ENCODE data around the gene ATP5F1B. TPM values are rescaled to one million over a fixed set of nuclear protein-coding genes. Genes with fewer than 3 reads are reported as not detected.

Gene ATP5F1B
- polyA plus RNA-seq, 1 experiment = 1,032 TPM

DNA sequence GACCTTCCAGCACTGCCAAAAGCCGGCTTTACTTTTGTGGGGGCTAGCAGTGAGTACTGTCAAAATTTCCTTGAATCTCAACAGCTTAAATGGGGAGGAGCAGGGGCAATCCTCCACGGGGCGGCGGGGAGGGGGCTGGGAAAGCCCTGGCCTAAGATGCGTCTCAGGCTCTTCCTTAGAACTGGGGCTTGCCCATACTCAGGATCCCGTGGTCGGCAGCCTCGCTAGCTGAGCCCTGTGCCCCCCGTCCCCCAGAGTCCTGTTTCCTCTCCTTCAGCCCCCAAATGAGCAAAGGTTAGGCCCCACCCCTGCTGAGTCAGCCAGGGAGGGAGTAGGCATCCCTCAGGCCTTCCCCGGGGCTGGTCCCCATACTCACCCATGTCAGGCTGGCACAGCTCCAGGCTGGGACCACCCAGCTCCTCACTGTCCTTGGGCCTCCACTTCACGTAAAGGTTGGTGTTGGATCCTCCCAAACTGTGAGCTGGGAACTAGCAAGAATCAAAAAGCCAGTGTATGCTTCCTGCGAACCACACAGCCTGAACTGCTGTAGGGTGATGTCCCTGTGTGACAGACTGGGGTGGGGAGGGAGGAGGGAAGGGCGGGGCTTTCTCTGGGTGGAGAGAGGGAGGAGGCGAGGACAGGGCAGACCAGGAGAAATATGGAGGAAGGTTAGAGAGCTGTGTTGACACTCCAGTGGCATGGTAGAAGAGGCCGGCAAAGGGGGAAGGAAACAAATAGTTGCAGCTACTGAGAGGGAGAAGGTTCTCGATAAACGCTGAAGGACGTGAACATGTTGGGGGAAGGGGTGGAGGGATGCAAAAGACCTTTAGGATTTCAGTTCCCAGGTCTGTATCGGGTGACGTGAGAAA, 9.7 kb downstream of the ATP5F1B start:
- Histone ChIP-seq H3K27me3 (ENCODE audit: control insufficient read depth, insufficient read depth, low read length) (no peaks in the 10 kb centered on the region), H3K36me3 (ENCODE audit: control insufficient read depth, insufficient read depth, low read length) (peaks cover 14% of the 10 kb centered on the region), H3K4me3 (ENCODE audit: low read depth, low read length) (peak overlapping the region; percentile 67)
- ChIA-PET POLR2A (interaction anchor here (0.6 to 1.1 kb wide), 3 partner anchors 9 to 128 kb away, joined by 5 to 10 read pairs (median 8); partner anchors contain the start of gene RBMS2), CTCF (interaction anchor here (0.6 to 5.2 kb wide), 35 partner anchors 8 to 645 kb away, joined by 3 to 41 read pairs (median 5); partner anchors contain the start of genes ATP5F1B and PTGES3)
- TF ChIP-seq, protein P1, sequence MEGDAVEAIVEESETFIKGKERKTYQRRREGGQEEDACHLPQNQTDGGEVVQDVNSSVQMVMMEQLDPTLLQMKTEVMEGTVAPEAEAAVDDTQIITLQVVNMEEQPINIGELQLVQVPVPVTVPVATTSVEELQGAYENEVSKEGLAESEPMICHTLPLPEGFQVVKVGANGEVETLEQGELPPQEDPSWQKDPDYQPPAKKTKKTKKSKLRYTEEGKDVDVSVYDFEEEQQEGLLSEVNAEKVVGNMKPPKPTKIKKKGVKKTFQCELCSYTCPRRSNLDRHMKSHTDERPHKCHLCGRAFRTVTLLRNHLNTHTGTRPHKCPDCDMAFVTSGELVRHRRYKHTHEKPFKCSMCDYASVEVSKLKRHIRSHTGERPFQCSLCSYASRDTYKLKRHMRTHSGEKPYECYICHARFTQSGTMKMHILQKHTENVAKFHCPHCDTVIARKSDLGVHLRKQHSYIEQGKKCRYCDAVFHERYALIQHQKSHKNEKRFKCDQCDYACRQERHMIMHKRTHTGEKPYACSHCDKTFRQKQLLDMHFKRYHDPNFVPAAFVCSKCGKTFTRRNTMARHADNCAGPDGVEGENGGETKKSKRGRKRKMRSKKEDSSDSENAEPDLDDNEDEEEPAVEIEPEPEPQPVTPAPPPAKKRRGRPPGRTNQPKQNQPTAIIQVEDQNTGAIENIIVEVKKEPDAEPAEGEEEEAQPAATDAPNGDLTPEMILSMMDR (IDR thresholded peaks at IDR 0.05; ENCODE audit: insufficient read depth, low read depth, low read length) = no peak
- peak; percentile 53 for DNase-seq (ENCODE audit: low read depth)

GRCh38 chr12:56634837-56635791, 10.7 kb downstream of the ATP5F1B start:
- Histone ChIP-seq H3K36me3 (ENCODE audit: control insufficient read depth, insufficient read depth, low read length) (peaks cover 14% of the 10 kb centered on the region), H3K4me3 (ENCODE audit: low read depth, low read length) (peak overlapping the region; percentile 67), H3K27me3 (ENCODE audit: control insufficient read depth, insufficient read depth, low read length) (no peaks in the 10 kb centered on the region)
- POLR2A ChIA-PET = interaction anchor here (0.6 kb wide), 2 partner anchors 116 to 127 kb away, joined by 10 to 13 read pairs; no protein-coding TSS in a partner anchor
- CTCF ChIA-PET = interaction anchor here (1.0 to 5.2 kb wide), 18 partner anchors 11 to 144 kb away, joined by 3 to 41 read pairs (median 6); partner anchors contain the start of genes ATP5F1B and RBMS2
- peak; percentile 46 for DNase-seq (ENCODE audit: low read depth)
- TF ChIP-seq, protein P1 (IDR thresholded peaks at IDR 0.05; ENCODE audit: insufficient read depth, low read depth, low read length) = peak; percentile 77

DNA sequence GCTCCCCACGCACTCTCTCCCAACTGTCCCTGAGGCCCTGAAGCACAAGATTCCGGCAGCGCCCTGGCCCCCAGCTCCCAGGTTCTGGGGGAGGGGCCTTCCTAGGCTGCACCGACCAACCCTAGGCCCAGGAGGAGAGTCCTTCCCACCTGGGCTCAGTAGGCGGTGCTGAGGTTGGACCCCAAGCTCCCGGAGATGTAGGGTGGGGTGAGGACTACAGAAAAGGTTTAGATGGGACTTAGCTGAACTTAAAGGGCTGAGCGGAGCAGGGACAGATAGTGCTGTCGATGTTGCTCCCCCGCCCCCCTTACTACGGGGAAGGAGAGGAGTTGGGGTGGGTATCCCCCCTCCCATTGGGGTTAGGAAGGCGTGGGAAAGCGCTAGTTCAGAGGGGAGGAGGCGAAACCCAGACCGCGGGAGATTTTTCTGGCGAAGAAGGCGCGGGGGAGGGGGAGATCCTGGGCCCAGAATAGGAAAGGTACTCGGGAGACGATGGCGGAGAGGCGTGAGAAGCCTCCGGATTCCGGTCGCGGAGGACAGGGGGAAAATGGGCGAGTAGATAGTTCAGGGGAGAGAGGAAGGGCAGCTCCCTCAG, 11.4 kb downstream of the ATP5F1B start:
- H3K4me3 ChIP-seq (ENCODE audit: low read depth, low read length) = peak overlapping the region; percentile 67
- H3K27me3 ChIP-seq (ENCODE audit: control insufficient read depth, insufficient read depth, low read length) = no peaks in the 10 kb centered on the region
- CTCF ChIA-PET = interaction anchor here (1.0 to 5.2 kb wide), 8 partner anchors 12 to 139 kb away, joined by 3 to 41 read pairs (median 4); partner anchors contain the start of gene RBMS2
- POLR2A ChIA-PET = interaction anchor here (0.6 kb wide), 1 partner anchor 146 kb away, joined by 4 read pairs; the partner anchor contains the start of gene GLS2
- no peak for DNase-seq (ENCODE audit: low read depth)
- TF ChIP-seq, protein P1 (IDR thresholded peaks at IDR 0.05; ENCODE audit: insufficient read depth, low read depth, low read length) = no peak
- H3K36me3 ChIP-seq (ENCODE audit: control insufficient read depth, insufficient read depth, low read length) = peaks cover 10% of the 10 kb centered on the region

DNA sequence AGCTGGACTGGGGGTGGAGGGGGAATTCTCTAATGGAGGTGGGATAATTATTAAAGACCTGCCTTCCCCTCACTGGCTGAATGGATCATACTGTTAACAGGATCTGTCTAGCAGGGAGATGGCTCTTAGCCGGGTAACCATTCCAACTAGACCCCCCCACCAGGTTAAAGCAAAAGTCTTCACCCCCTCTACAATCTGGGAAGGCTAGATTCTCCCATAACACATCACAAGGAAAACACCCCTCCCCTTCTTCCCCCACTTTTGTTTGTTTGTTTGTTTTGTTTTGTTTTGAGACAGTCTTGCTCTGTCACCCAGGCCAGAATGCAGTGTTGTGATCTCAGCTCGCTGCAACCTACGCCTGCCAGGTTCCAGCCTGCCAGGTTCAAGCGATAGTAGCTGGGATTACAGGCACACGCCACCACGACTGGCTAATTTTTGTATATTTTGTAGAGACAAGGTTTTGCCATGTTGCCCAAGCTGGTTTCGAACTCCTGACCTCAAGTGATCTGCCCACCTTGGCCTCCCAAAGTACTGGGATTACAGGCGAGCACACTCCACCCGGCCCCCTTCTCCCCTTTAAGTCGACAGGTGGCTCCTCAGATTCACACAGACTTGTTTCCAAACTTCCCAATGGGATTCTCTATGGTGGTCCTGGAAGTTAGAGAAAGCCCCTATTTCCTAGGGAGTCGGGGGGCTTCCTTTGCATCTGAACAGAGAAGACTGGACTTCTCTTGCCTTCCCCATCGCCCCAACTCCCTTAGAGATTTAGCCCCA, 12.1 kb downstream of the ATP5F1B start:
- Histone ChIP-seq H3K27me3 (ENCODE audit: control insufficient read depth, insufficient read depth, low read length) (no peaks in the 10 kb centered on the region), H3K4me3 (ENCODE audit: low read depth, low read length) (peak overlapping the region; percentile 67), H3K36me3 (ENCODE audit: control insufficient read depth, insufficient read depth, low read length) (peaks cover 6% of the 10 kb centered on the region)
- ChIA-PET CTCF (interaction anchor here (1.0 to 5.2 kb wide), 4 partner anchors 32 to 138 kb away, joined by 3 to 41 read pairs (median 16); partner anchors contain the start of gene RBMS2), POLR2A (interaction anchor here (0.6 kb wide), 1 partner anchor 145 kb away, joined by 4 read pairs; the partner anchor contains the start of gene GLS2)
- no peak for DNase-seq (ENCODE audit: low read depth)
- TF ChIP-seq, protein P1 (IDR thresholded peaks at IDR 0.05; ENCODE audit: insufficient read depth, low read depth, low read length) = no peak
